ENCODE measurements around the gene ARID4A. TPM values are rescaled to one million over a fixed set of nuclear protein-coding genes. Genes with fewer than 3 reads are reported as not detected.

Gene ARID4A
- total and polyA plus RNA-seq, 2 of the 13 experiments (the other 11 are each of a cell fraction or from before 2014, with no cell fraction given): 7.2 to 9.7 TPM

DNA sequence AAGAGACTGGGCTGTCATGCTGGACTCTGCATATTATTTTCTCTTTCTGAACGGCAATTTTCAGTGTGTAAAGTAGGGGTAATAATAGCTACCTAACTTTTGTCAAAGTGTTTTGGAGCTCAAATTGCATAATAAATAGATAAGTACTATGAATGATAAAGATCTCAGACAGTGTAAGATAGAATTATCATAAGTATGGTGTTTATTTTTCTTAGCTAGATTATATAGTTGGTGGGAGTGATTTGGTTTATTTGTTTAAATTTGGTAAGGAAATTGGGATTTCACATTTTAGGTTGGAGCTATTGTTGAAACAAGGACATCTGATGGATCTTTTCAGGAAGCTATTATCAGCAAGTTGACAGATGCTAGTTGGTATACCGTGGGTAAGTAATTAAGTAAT is 7.4 kb downstream of the ARID4A start:
- H3K4me1 ChIP-seq (ENCODE audit: insufficient read depth, low read length): peaks cover 7% of the 10 kb centered on the region
- intact Hi-C loops (cut with micrococcal nuclease; ENCODE audit: unreplicated experiment) (no loop called here), in situ Hi-C loops (cut with HindIII; ENCODE audit: extremely low pct_ligation_motif_present, low pct_unique_long_range_greater_than_20kb) (no loop called here)
- H3K27ac ChIP-seq (ENCODE audit: extremely low read length, insufficient read depth, low read length): no peak overlapping the region
- peaks cover 4 to 57% of the 10 kb centered on the region in 2 experiments; a peak in 4 of 5 replicates for H3K36me3 ChIP-seq (replicated peaks in 1 of 2; ENCODE audit: control insufficient read depth in 1 of 2, insufficient read depth in 2 of 2, low read length in 2 of 2)
- BruUV-seq (replicated peaks): no TSS peak
- H2AFZ ChIP-seq (ENCODE audit: low read length): no peak overlapping the region
- POLR2A ChIA-PET: interaction anchor here (2.0 kb wide), 1 partner anchor 8 kb away, joined by 6 read pairs; the partner anchor contains the start of gene ARID4A
- TF ChIP-seq, protein P1, sequence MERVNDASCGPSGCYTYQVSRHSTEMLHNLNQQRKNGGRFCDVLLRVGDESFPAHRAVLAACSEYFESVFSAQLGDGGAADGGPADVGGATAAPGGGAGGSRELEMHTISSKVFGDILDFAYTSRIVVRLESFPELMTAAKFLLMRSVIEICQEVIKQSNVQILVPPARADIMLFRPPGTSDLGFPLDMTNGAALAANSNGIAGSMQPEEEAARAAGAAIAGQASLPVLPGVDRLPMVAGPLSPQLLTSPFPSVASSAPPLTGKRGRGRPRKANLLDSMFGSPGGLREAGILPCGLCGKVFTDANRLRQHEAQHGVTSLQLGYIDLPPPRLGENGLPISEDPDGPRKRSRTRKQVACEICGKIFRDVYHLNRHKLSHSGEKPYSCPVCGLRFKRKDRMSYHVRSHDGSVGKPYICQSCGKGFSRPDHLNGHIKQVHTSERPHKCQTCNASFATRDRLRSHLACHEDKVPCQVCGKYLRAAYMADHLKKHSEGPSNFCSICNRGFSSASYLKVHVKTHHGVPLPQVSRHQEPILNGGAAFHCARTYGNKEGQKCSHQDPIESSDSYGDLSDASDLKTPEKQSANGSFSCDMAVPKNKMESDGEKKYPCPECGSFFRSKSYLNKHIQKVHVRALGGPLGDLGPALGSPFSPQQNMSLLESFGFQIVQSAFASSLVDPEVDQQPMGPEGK (CRISPR knock-in tag; IDR thresholded peaks at IDR 0.05): no peak
- no peak for TF ChIP-seq ZBTB20 (CRISPR knock-in tag; IDR thresholded peaks at IDR 0.05; ENCODE audit: borderline replicate concordance, low read depth)
- TF ChIP-seq, protein P2, sequence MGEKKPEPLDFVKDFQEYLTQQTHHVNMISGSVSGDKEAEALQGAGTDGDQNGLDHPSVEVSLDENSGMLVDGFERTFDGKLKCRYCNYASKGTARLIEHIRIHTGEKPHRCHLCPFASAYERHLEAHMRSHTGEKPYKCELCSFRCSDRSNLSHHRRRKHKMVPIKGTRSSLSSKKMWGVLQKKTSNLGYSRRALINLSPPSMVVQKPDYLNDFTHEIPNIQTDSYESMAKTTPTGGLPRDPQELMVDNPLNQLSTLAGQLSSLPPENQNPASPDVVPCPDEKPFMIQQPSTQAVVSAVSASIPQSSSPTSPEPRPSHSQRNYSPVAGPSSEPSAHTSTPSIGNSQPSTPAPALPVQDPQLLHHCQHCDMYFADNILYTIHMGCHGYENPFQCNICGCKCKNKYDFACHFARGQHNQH (CRISPR knock-in tag; IDR thresholded peaks at IDR 0.05): no peak
- TF ChIP-seq, protein P3, sequence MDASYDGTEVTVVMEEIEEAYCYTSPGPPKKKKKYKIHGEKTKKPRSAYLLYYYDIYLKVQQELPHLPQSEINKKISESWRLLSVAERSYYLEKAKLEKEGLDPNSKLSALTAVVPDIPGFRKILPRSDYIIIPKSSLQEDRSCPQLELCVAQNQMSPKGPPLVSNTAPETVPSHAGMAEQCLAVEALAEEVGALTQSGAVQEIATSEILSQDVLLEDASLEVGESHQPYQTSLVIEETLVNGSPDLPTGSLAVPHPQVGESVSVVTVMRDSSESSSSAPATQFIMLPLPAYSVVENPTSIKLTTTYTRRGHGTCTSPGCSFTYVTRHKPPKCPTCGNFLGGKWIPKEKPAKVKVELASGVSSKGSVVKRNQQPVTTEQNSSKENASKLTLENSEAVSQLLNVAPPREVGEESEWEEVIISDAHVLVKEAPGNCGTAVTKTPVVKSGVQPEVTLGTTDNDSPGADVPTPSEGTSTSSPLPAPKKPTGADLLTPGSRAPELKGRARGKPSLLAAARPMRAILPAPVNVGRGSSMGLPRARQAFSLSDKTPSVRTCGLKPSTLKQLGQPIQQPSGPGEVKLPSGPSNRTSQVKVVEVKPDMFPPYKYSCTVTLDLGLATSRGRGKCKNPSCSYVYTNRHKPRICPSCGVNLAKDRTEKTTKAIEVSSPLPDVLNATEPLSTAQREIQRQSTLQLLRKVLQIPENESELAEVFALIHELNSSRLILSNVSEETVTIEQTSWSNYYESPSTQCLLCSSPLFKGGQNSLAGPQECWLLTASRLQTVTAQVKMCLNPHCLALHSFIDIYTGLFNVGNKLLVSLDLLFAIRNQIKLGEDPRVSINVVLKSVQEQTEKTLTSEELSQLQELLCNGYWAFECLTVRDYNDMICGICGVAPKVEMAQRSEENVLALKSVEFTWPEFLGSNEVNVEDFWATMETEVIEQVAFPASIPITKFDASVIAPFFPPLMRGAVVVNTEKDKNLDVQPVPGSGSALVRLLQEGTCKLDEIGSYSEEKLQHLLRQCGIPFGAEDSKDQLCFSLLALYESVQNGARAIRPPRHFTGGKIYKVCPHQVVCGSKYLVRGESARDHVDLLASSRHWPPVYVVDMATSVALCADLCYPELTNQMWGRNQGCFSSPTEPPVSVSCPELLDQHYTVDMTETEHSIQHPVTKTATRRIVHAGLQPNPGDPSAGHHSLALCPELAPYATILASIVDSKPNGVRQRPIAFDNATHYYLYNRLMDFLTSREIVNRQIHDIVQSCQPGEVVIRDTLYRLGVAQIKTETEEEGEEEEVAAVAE (CRISPR knock-in tag; IDR thresholded peaks at IDR 0.05; ENCODE audit: borderline replicate concordance): no peak
- TF ChIP-seq CREB1 (IDR thresholded peaks at IDR 0.05): no peak
- TF ChIP-seq CREB1 (CRISPR knock-in tag; IDR thresholded peaks at IDR 0.05): no peak
- no peak for TF ChIP-seq KAT2B (IDR thresholded peaks at IDR 0.05; ENCODE audit: borderline replicate concordance, low read depth, low read length)
- TF ChIP-seq, protein P4, sequence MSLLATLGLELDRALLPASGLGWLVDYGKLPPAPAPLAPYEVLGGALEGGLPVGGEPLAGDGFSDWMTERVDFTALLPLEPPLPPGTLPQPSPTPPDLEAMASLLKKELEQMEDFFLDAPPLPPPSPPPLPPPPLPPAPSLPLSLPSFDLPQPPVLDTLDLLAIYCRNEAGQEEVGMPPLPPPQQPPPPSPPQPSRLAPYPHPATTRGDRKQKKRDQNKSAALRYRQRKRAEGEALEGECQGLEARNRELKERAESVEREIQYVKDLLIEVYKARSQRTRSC (CRISPR knock-in tag; IDR thresholded peaks at IDR 0.05; ENCODE audit: low read depth): no peak
- no peak for TF ChIP-seq CBX1 (IDR thresholded peaks at IDR 0.05; ENCODE audit: low read depth)
- no peak for TF ChIP-seq MEF2D (CRISPR knock-in tag; IDR thresholded peaks at IDR 0.05)
- TF ChIP-seq, protein P5, sequence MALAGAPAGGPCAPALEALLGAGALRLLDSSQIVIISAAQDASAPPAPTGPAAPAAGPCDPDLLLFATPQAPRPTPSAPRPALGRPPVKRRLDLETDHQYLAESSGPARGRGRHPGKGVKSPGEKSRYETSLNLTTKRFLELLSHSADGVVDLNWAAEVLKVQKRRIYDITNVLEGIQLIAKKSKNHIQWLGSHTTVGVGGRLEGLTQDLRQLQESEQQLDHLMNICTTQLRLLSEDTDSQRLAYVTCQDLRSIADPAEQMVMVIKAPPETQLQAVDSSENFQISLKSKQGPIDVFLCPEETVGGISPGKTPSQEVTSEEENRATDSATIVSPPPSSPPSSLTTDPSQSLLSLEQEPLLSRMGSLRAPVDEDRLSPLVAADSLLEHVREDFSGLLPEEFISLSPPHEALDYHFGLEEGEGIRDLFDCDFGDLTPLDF (CRISPR knock-in tag; IDR thresholded peaks at IDR 0.05): no peak
- ATAC-seq: no peak
- no peak overlapping the region for H3K4me2 ChIP-seq (ENCODE audit: low read depth, low read length)
- no peak for DNase-seq (ENCODE audit: low spot score)
- peaks cover 9% of the 10 kb centered on the region; the same call in 1 of the 2 replicates for H4K20me1 ChIP-seq (ENCODE audit: insufficient read depth, low read length)
- no peak overlapping the region for H3K9ac ChIP-seq (ENCODE audit: insufficient read depth, low read depth, low read length)
- CTCF ChIA-PET (ENCODE audit: low intra/inter-chr PET ratio, low total read pairs): no interaction called here
- H3K9me3 ChIP-seq (ENCODE audit: low read length): no peaks in the 10 kb centered on the region
- FAIRE-seq: no peak
- H3K79me2 ChIP-seq (ENCODE audit: insufficient read depth, low read length): peaks cover 28% of the 10 kb centered on the region
- no peaks in the 10 kb centered on the region for H3K27me3 ChIP-seq (ENCODE audit: control insufficient read depth in 1 of 2, insufficient read depth in 2 of 2, low read length in 2 of 2)
- 94% methylated on average over 2 of the region's 2 CpGs for WGBS (ENCODE audit: low lambda C conversion rate)
- no peak overlapping the region for H3K4me3 ChIP-seq (replicated peaks in 1 of 3; ENCODE audit: insufficient read depth in 1 of 3, low read depth in 2 of 3, low read length in 3 of 3)

Measured in HepG2 (cell line).